OCI-LY7 (cell line): ENCODE data around the gene BTBD9. TPM values are rescaled to one million over a fixed set of nuclear protein-coding genes. Genes with fewer than 3 reads are reported as not detected.

Experiments
- BruUV-seq: library from RNA; stranded (reverse); fragments of 400-500 nt; replicated peaks from 2 replicates; lab custom pipeline; 2021; lab: Mats Ljungman, UMichigan
- CTCF ChIA-PET: fragments of 300-600 bp; sonication (Branson Sonifier 250); formaldehyde crosslinking; loops from one replicate; lab custom pipeline; 2022; ENCODE audit warnings: antibody characterized with exemption; ENCODE audit not compliant: unreplicated experiment; lab: Charles Lee
- POLR2A ChIA-PET: fragments of 300-600 bp; sonication (Branson Sonifier 250); formaldehyde crosslinking; loops from one replicate; lab custom pipeline; 2022; ENCODE audit warnings: antibody characterized with exemption; lab: Charles Lee
- DNase-seq: peaks from one replicate; pipeline ENCODE4 v3.0.0-alpha.2; 2015; ENCODE audit warnings: low spot score
- H2AFZ ChIP-seq: fragments of 200-600 bp; sonication (generic), shearing (Covaris generic); 2 replicates; pipeline ENCODE4 v1.6.1; 2014; ENCODE audit warnings: mild to moderate bottlenecking, antibody characterized with exemption, low read length, moderate library complexity
- H3K27ac ChIP-seq: fragments of 200-600 bp; sonication (generic); 2 replicates; pipeline ENCODE4 v1.5.1; 2014; ENCODE audit warnings: mixed run types, low read depth, mild to moderate bottlenecking, moderate library complexity, low read length, inconsistent platforms; ENCODE audit not compliant: poor library complexity, severe bottlenecking
- H3K36me3 ChIP-seq: fragments of 200-600 bp; sonication (generic); 2 replicates; pipeline ENCODE4 v1.6.1; 2014; ENCODE audit warnings: mild to moderate bottlenecking, antibody characterized with exemption, low read length, moderate library complexity, mixed read lengths; ENCODE audit not compliant: insufficient read depth
- H3K4me1 ChIP-seq: fragments of 200-600 bp; sonication (generic); 2 replicates; pipeline ENCODE4 v1.5.1; 2014; ENCODE audit warnings: mild to moderate bottlenecking, low read length; ENCODE audit not compliant: insufficient read depth, poor library complexity, severe bottlenecking
- H3K4me2 ChIP-seq: fragments of 200-600 bp; sonication (generic); 2 replicates; pipeline ENCODE4 v1.6.1; 2014; ENCODE audit warnings: mild to moderate bottlenecking, low read length
- H3K4me3 ChIP-seq: fragments of 200-600 bp; sonication (generic); 2 replicates; pipeline ENCODE4 v1.5.1; 2014; ENCODE audit warnings: mild to moderate bottlenecking, low read depth, low read length; ENCODE audit not compliant: poor library complexity, severe bottlenecking
- H3K79me2 ChIP-seq: fragments of 200-600 bp; sonication (generic); 2 replicates; pipeline ENCODE4 v1.6.1; 2016; ENCODE audit warnings: low read depth, mild to moderate bottlenecking, low read length, moderate library complexity, mixed read lengths; ENCODE audit not compliant: insufficient read depth
- H3K9me2 ChIP-seq: fragments of 200-600 bp; sonication (generic); 2 replicates; pipeline ENCODE4 v1.6.1; 2016; ENCODE audit warnings: mild to moderate bottlenecking, low read length, mixed read lengths; ENCODE audit not compliant: insufficient read depth
- H3K9me3 ChIP-seq: fragments of 200-600 bp; sonication (generic); 2 replicates; pipeline ENCODE4 v1.6.1; 2014; ENCODE audit warnings: mild to moderate bottlenecking, mixed run types, low read length, mixed read lengths
- H4K20me1 ChIP-seq: fragments of 200-600 bp; sonication (generic); 2 replicates; pipeline ENCODE4 v1.6.1; 2014; ENCODE audit warnings: mild to moderate bottlenecking, antibody characterized with exemption, low read length, moderate library complexity, mixed read lengths; ENCODE audit not compliant: insufficient read depth
- CTCF ChIP-seq: fragments of 200-600 bp; sonication (generic); conservative IDR thresholded peaks from 2 replicates; pipeline ENCODE4 v1.5.1; 2014; ENCODE audit warnings: mild to moderate bottlenecking, antibody characterized with exemption, low read length, moderate library complexity, mixed read lengths
- EZH2phosphoT487 ChIP-seq: fragments of 200-600 bp; sonication (generic); IDR thresholded peaks from 2 replicates; pipeline ENCODE4 v1.6.1; 2018; ENCODE audit warnings: low read depth, borderline replicate concordance, mild to moderate bottlenecking, mixed run types, antibody characterized with exemption, low read length, moderate library complexity, mixed read lengths
- intact Hi-C: fragments of 100-400 bp; cut with micrococcal nuclease; formaldehyde crosslinking; loops from one replicate; pipeline ENCODE4 v1.10.0; 2022; ENCODE audit not compliant: unreplicated experiment
- total RNA-seq, 2 experiments: library from RNA; depleted of rRNA in 1 of 2; stranded (reverse); fragments of >200 nt in 1 of 2; shearing (Covaris generic) in 1 of 2; gene quantifications; 2 replicates each; pipeline ENCODE4 v1.2.3, GENCODE V29; 2014 to 2022

BTBD9 gene
- total RNA-seq, 2 experiments from 2014 or later, result 5.9 to 7.3 TPM

DNA sequence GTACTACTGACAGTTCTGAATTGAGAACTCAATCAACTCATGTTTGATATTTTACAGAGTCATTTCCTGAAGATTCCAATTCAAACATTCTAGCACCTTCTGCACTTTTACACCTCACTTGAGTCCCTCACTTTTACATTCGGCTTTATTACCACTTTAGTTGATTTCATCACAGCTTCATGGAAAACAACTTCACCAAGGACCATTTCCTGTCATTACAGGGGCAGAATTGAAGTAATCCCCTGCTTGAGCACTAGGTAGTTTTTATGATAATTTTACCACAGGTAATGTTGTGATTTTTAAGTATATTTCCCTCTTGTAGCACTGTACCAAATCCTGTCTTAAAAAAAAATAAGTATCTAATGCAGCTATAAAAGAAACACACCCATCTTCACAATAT lies 312.9 kb downstream of the BTBD9 start:
- Histone ChIP-seq H4K20me1 (no peaks in the 10 kb centered on the region), H3K36me3 (no peaks in the 10 kb centered on the region), H3K27ac (no peak overlapping the region), H3K79me2 (no peaks in the 10 kb centered on the region), H3K4me3 (no peak overlapping the region), H2AFZ (no peak overlapping the region), H3K4me1 (no peaks in the 10 kb centered on the region), H3K9me3 (no peaks in the 10 kb centered on the region), H3K4me2 (no peak overlapping the region), H3K9me2 (no peaks in the 10 kb centered on the region)
- CTCF ChIA-PET, result no interaction called here
- BruUV-seq, result no TSS peak
- TF ChIP-seq CTCF (no peak), EZH2phosphoT487 (no peak)
- POLR2A ChIA-PET, result no interaction called here
- DNase-seq, result no peak
- intact Hi-C loops, result no loop called here

- Histone ChIP-seq H3K79me2 (no peaks in the 10 kb centered on the region), H3K9me2 (no peaks in the 10 kb centered on the region), H3K36me3 (no peaks in the 10 kb centered on the region), H3K27ac (no peak overlapping the region), H3K4me2 (no peak overlapping the region), H4K20me1 (no peaks in the 10 kb centered on the region), H3K4me3 (no peak overlapping the region), H2AFZ (no peak overlapping the region), H3K9me3 (no peaks in the 10 kb centered on the region), H3K4me1 (no peaks in the 10 kb centered on the region)
- POLR2A ChIA-PET, result interaction anchor here (0.6 kb wide), 1 partner anchor 8 kb away, joined by 3 read pairs; no protein-coding TSS in a partner anchor
- no TSS peak for BruUV-seq
- intact Hi-C loops, result no loop called here
- CTCF ChIA-PET, result no interaction called here
- DNase-seq, result no peak
- no peak for TF ChIP-seq EZH2phosphoT487
- no peak for TF ChIP-seq CTCF
Observed at GRCh38 chr6:38323216-38323615, 316.5 kb downstream of the BTBD9 start.

GRCh38 chr6:38322138-38322537 lies 317.6 kb downstream of the BTBD9 start:
- no peaks in the 10 kb centered on the region for H3K36me3 ChIP-seq
- no peaks in the 10 kb centered on the region for H3K9me3 ChIP-seq
- no peak overlapping the region for H3K27ac ChIP-seq
- no peaks in the 10 kb centered on the region for H4K20me1 ChIP-seq
- no peak overlapping the region for H2AFZ ChIP-seq
- no peak overlapping the region for H3K4me3 ChIP-seq
- H3K79me2 ChIP-seq, result no peaks in the 10 kb centered on the region
- H3K9me2 ChIP-seq, result no peaks in the 10 kb centered on the region
- no TSS peak for BruUV-seq
- H3K4me2 ChIP-seq, result no peak overlapping the region
- no peak for DNase-seq
- ChIA-PET CTCF (no interaction called here), POLR2A (interaction anchor here (0.5 kb wide), 1 partner anchor 1654 kb away, joined by 4 read pairs; no protein-coding TSS in a partner anchor)
- intact Hi-C loops, result no loop called here
- no peaks in the 10 kb centered on the region for H3K4me1 ChIP-seq
- TF ChIP-seq EZH2phosphoT487 (no peak), CTCF (no peak)
